Activated CD8-positive, alpha-beta memory T cell treated with anti-CD3 and anti-CD28 coated beads for 36 hours (primary cell): ENCODE results near the gene PAXIP1. TPM values are rescaled to one million over a fixed set of nuclear protein-coding genes. Genes with fewer than 3 reads are reported as not detected.
"Not testable (repeated sequence)": the region's sequence is repeated elsewhere in the genome, so short reads cannot be mapped to it uniquely, and the experiment has no call there.

Source experiments
- CTCF ChIA-PET: fragments of 350-600 bp; sonication (Branson Sonifier 250); formaldehyde crosslinking; loops from one replicate; lab custom pipeline; 2021; ENCODE audit warnings: antibody characterized with exemption; lab: Charles Lee
- POLR2A ChIA-PET: fragments of 350-600 bp; sonication (Branson Sonifier 250); formaldehyde crosslinking; loops from one replicate; lab custom pipeline; 2021; ENCODE audit warnings: antibody characterized with exemption; lab: Charles Lee
- total RNA-seq, 2 experiments: library from RNA; stranded (reverse); gene quantifications; one replicate each; pipeline ENCODE4 v1.2.3, GENCODE V29; 2021

The PAXIP1 gene
- total RNA-seq, 2 experiments from 2014 or later: 28.4 to 30.4 TPM

- CTCF ChIA-PET: interaction anchor here (0.8 to 2.8 kb wide), 4 partner anchors 26 to 34 kb away, joined by 3 to 18 read pairs (median 4); no protein-coding TSS in a partner anchor
- POLR2A ChIA-PET: no interaction called here
These were observed 49.8 kb downstream of the PAXIP1 start for GRCh38 chr7:154953006-154953684.

GRCh38 chr7:154950960-154951359 lies 52.0 kb downstream of the PAXIP1 start:
- POLR2A ChIA-PET: no interaction called here
- CTCF ChIA-PET: no interaction called here

GRCh38 chr7:154947604-154948003 lies 55.3 kb downstream of the PAXIP1 start:
- ChIA-PET CTCF (interaction anchor here (2.2 kb wide), 1 partner anchor 20 kb away, joined by 7 read pairs; no protein-coding TSS in a partner anchor), POLR2A (no interaction called here)

GRCh38 chr7:154946166-154946565 lies 56.8 kb downstream of the PAXIP1 start:
- CTCF ChIA-PET: interaction anchor here (1.5 kb wide), 1 partner anchor 19 kb away, joined by 5 read pairs; no protein-coding TSS in a partner anchor
- POLR2A ChIA-PET: no interaction called here

- POLR2A ChIA-PET: no interaction called here
- CTCF ChIA-PET: interaction anchor here (0.7 kb wide), 1 partner anchor 17 kb away, joined by 3 read pairs; no protein-coding TSS in a partner anchor
These were observed 59.0 kb downstream of the PAXIP1 start for GRCh38 chr7:154943906-154944305.

- POLR2A ChIA-PET: no interaction called here
These were observed 60.2 kb downstream of the PAXIP1 start for GRCh38 chr7:154942691-154943090.

GRCh38 chr7:154937837-154938236 lies 65.1 kb downstream of the PAXIP1 start:
- ChIA-PET CTCF (interaction anchor here (1.0 kb wide), 1 partner anchor 14 kb away, joined by 3 read pairs; no protein-coding TSS in a partner anchor), POLR2A (no interaction called here)

More at GRCh38 chr7:154942691-154943090, 60.2 kb downstream of the PAXIP1 start:
- CTCF ChIA-PET: interaction anchor here (0.9 kb wide), 1 partner anchor 29 kb away, joined by 3 read pairs; no protein-coding TSS in a partner anchor

GRCh38 chr7:154934353-154934952 lies 68.5 kb downstream of the PAXIP1 start:
- CTCF ChIA-PET, POLR2A ChIA-PET: not testable (repeated sequence)

- ChIA-PET POLR2A (no interaction called here), CTCF (no interaction called here)
These were observed 71.0 kb downstream of the PAXIP1 start for GRCh38 chr7:154931906-154932305.

GRCh38 chr7:154929006-154929726 lies 73.8 kb downstream of the PAXIP1 start:
- ChIA-PET CTCF (interaction anchor here (2.0 to 2.7 kb wide), 3 partner anchors 15 to 416 kb away, joined by 7 to 18 read pairs (median 7); no protein-coding TSS in a partner anchor), POLR2A (interaction anchor here (0.7 kb wide), 1 partner anchor 74 kb away, joined by 3 read pairs; no protein-coding TSS in a partner anchor)

GRCh38 chr7:154928136-154929005 lies 74.6 kb downstream of the PAXIP1 start:
- CTCF ChIA-PET: interaction anchor here (0.8 to 2.7 kb wide), 14 partner anchors 14 to 671 kb away, joined by 3 to 18 read pairs (median 5); no protein-coding TSS in a partner anchor
- POLR2A ChIA-PET: interaction anchor here (0.7 to 1.4 kb wide), 3 partner anchors 75 to 369 kb away, joined by 3 to 6 read pairs (median 4); partner anchors contain the start of gene PAXIP1

GRCh38 chr7:154927624-154928125 lies 75.2 kb downstream of the PAXIP1 start:
- CTCF ChIA-PET: interaction anchor here (0.8 to 2.7 kb wide), 17 partner anchors 12 to 671 kb away, joined by 3 to 18 read pairs (median 4); no protein-coding TSS in a partner anchor
- POLR2A ChIA-PET: interaction anchor here (0.9 to 1.4 kb wide), 3 partner anchors 71 to 369 kb away, joined by 3 to 6 read pairs (median 4); partner anchors contain the start of gene PAXIP1

- POLR2A ChIA-PET, CTCF ChIA-PET: not testable (repeated sequence)
These were observed 80.5 kb downstream of the PAXIP1 start for GRCh38 chr7:154922472-154922871.

- CTCF ChIA-PET: no interaction called here
These were observed 83.3 kb downstream of the PAXIP1 start for GRCh38 chr7:154919344-154920225.

GRCh38 chr7:154918741-154919140 lies 84.2 kb downstream of the PAXIP1 start:
- POLR2A ChIA-PET: no interaction called here
- CTCF ChIA-PET: no interaction called here

More at GRCh38 chr7:154919344-154920225, 83.3 kb downstream of the PAXIP1 start:
- POLR2A ChIA-PET: no interaction called here

GRCh38 chr7:154918266-154918665 lies 84.7 kb downstream of the PAXIP1 start:
- ChIA-PET CTCF (no interaction called here), POLR2A (no interaction called here)

GRCh38 chr7:154917808-154918160 lies 85.1 kb downstream of the PAXIP1 start:
- POLR2A ChIA-PET: no interaction called here
- CTCF ChIA-PET: no interaction called here
